ENCODE data around the gene C12orf43.
A peak's percentile ranks its signal among the peaks of the same experiment; 100 is the strongest.
"Not testable (repeated sequence)": the region's sequence is repeated elsewhere in the genome, so short reads cannot be mapped to it uniquely, and the experiment has no call there.

The C12orf43 gene, protein sequence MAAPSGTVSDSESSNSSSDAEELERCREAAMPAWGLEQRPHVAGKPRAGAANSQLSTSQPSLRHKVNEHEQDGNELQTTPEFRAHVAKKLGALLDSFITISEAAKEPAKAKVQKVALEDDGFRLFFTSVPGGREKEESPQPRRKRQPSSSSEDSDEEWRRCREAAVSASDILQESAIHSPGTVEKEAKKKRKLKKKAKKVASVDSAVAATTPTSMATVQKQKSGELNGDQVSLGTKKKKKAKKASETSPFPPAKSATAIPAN

DNA sequence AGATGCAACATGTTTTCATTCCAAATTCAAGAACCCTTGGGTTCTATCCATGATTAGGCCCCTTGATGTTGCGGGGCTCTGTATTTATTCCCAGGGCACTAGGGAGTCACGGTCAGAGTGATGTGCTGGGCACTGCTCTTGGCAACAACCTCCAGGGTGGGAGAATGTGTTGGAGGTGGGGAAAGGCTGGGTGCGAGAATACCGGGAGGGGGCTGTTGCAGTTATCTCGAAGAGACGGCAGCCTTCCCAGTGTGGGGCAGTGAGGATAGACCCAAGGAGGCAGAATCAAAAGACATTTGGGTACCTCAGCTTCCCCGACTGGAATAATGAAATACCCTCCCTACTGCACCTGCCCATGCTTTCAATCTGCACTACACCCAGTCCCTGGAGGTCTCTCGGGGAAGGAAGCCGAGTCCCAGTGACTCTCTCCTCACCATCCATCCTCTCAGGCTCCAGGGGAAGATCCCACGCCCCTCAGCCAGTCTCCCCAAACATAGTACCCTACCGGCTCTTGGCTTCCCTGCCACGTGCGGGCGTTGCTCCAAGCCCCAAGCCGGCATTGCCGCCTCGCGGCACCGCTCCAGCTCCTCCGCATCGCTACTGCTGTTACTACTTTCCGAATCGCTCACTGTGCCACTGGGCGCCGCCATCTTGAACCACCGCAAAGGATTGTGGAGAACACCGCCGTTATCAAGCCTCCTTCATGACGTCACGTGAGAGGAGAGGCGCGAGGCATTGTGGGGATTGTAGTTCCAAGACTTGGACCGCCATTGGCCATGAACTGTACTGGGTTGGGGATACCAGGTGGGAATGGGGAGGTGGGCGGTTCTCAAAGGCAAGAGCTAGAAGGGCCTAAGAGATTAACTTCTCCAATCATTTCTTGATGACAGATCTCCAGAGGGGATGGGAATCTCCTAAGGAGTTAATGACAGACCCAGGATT lies at the start of gene C12orf43:
C12orf43 (minus strand) TSS at position 663 of the 942 bp plus-strand sequence; CDS start at position 650, 13 bp downstream.
- peak; percentile 97 for FAIRE-seq
- peak; percentile 86 for DNase-seq (ENCODE audit: extremely low spot score, insufficient read length, low read depth)

DNA sequence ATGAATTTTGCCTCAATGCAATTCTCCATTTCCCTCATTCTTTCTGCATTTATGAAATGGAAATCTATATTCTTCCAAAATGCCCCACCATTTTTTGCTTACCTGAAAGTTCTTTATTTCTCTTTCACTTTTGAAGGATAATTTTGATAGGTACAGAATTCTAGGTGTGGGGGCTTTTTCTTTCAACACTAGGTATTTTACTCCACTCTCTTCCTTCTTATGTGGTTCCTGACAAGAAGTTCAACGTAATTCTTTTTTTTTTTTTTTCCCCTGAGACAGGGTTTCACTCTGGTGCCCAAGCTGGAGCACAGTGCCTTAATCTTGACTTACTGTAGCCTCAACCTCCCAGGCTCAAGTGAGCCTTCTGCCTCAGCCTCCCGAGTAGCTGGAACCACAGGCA lies 49.1 kb upstream of the C12orf43 start:
- FAIRE-seq (no peak), DNase-seq (ENCODE audit: extremely low spot score, insufficient read length, low read depth) (no peak)

DNA sequence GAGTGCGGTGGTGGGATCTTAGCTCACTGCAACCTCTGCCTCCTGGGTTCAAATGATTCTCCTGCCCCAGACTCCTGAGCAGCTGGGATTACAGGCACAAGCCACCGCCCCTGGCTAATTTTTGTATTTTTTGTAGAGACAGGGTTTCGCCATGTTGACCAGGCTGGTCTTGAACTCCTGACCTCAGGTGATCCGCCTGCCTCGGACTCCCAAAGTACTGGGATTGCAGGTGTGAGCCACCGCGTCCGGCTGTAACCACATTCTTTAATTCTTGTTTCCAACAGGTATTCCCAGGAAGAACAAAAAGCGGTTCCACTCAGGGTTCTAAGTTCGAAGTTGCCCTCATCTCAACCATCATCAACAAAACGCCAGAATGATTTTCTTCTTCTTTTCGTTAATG lies 48.3 kb upstream of the C12orf43 start:
- not testable (repeated sequence) for FAIRE-seq; DNase-seq (ENCODE audit: extremely low spot score, insufficient read length, low read depth)

DNA sequence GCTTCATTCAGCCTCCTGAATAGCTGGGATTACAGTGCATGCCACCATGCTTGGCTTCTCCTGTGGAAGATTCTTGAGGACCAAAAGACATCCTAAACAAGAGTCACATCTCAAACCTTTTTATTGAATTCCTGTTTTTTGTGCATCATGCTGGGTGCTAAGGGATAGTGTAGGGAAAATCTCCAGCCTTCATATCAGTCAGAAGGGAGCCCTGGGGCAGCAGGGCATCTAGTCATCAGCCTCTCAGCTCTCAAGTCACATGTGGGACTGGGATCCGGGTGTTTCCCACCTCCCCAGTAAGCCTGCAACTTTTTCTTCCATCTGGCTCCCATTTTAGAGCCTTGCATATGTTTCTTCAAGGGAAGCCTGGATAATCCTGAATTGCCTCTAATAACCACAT lies 47.8 kb upstream of the C12orf43 start:
- FAIRE-seq (no peak), DNase-seq (ENCODE audit: extremely low spot score, insufficient read length, low read depth) (no peak)

DNA sequence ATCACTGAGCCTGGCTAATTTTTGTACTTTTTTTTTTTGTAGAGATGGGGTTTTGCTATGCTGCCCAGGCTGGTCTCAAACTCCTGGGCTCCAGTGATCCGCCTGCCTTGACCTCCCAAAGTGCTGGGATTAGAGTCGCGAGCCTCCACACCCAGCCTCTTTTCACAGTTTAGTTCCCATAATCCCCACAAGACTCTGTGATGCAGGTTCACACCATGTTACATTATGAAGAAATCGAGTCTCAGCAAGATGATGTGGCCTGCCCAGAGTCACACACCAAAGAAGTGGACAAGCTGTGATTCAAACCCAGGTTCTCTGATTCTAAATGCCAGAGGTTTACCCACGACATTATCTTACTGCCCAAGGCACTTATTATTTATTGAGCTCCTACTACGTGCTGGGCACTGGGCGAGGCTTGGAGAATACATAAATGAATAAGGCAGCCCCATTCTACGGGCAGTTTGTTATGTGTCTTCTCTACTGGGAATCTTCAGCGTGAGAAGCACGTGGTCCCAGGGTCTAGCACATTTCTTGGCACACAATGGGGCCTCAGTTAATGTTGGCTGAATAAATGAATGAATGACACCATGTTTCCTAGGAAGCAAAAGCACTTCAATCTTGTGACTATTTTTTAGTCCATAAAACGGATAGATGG lies 46.2 kb upstream of the C12orf43 start:
- FAIRE-seq (no peak), DNase-seq (ENCODE audit: extremely low spot score, insufficient read length, low read depth) (no peak)

DNA sequence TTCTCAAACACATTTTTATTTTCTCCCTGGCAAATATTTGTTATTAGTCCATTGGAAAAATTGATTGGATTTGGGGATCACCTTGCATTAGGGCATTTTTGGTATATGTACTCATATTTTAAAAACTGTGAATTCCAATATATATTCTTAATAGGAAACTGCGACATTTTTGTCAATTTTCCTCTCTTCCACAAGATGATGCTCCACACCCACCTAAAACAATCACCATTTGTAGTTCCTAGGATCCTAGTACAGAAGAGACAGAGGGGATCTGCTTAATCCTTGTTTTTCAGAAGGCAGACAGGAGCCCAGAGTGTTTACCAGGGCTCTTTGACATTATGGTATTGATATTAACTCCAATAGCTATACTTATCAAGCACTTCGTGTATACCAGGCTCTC lies 45.5 kb upstream of the C12orf43 start:
- no peak for DNase-seq (ENCODE audit: extremely low spot score, insufficient read length, low read depth)
- no peak for FAIRE-seq

DNA sequence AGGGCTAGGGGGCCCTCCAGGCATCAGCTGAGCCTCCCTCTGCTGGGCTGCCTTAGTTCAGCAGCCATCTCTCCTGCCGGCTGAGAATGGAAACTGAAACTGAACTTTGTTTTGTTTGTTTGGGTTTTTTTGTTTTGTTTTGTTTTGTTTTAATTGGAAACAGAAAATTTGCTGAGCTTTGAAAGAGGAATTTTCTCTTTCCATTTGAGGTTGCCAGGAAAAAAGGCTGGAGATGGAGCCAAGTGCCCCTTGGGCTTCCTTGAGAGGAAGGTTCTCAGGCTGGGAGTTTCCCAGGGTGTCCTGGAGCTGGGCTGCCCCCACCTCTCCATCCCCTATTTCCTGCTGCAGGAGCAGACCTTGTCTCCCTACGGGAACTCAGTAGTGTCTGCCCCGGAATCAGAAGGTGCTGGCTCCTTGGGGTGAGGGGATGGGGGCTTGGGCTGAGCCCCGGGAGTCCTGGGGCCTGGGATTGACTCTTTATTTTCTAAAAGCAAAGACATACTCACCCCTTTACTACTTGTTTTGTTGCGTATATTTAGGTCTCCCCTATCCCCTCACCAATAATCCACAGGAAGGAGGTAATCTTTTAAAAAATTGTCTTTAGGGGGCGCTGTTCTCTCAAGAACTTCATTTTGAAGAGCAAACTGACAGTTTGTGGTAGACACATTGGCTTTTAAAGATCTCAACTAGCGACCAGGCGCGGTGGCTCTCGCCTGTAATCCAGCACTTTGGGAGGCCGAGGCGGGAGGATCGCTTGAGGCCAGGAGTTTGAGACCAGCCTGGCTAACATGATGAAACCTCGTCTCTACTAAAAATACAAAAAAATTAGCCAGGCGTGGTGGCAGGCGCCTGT lies 44.1 kb upstream of the C12orf43 start:
- FAIRE-seq (peak; percentile 95), DNase-seq (ENCODE audit: extremely low spot score, insufficient read length, low read depth) (peak; percentile 55)

DNA sequence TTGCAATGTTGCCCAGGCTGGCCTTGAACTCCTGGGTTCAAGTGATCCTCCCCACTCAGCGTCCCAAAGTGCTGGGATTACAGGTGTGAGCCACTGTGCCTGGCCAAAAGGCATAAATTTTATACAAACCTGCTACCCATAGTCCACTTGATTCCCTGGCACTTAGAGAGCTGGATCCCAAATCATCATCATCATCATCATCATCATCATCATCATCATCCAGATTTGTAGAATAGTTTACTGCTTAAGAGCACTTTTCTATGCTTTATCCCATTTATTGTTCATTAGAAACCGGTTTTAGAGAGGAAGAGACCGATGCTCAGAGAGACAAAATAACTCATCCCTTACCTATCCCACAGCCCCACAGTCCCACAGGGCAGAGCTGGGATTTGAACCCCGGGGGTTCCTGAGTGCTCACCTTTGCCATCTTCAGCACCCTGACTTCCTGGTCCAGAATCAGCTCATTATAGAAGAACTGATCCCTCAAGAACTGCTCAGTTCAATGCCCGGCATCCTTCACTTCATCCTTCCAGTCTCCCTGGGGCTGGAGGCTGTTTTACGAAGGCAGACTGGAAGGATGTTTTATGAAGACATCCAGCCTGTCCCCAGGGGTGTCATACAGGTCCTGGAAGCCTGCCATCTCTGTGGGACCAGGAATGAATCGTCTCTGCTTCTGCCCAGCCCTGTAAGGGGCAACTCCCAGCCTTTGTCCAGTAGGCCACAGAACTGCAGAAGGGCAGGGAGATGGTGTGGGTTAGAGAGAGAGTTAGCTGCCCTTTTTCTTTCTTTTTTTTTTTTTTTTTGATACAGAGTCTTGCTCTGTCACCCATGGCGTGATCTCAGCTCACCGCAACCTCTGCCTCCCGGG lies 43.0 kb upstream of the C12orf43 start:
- DNase-seq (ENCODE audit: extremely low spot score, insufficient read length, low read depth) (no peak), FAIRE-seq (no peak)

DNA sequence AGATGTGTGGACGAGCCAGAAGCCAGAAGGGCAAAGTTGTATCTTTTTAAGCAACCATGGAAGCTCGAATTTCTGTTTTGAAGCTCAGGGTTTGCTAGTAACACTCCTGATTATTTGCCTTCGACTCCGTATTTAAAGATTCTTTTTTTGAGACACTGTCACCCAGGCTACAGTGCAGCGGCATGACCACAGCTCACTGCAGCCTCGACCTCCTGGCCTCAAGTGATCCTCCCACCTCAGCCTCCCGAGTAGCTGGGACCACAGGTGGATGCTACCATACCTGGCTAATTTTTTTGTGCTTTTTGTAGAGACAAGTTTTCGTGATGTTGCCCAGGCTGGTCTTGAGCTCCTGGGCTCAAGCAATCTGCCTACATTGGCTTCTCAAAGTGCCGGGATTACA lies 41.5 kb upstream of the C12orf43 start:
- DNase-seq (ENCODE audit: extremely low spot score, insufficient read length, low read depth), result no peak

DNA sequence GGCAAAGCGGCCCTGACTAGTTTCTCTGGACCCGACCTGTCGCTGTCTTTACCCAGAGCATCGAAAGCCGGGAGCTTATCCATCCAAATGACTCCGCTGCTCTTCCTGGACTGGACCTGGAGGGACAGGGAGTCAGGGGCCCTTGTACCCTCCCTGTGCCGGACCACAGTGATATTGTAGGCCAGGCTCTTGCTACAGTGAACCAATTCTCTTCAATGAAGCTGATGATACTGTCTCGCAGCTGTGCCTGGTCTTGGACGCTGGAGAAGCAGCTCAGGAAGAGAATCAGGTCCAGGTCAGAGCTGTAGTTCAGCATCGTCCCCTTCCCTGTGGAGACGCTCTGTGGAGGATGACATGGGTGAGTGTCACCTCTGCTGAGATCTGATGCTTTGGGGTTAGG lies 37.4 kb upstream of the C12orf43 start:
- no peak for FAIRE-seq
- no peak for DNase-seq (ENCODE audit: extremely low spot score, insufficient read length, low read depth)

More for the DNA sequence above, 41.5 kb upstream of the C12orf43 start:
- FAIRE-seq, result no peak

DNA sequence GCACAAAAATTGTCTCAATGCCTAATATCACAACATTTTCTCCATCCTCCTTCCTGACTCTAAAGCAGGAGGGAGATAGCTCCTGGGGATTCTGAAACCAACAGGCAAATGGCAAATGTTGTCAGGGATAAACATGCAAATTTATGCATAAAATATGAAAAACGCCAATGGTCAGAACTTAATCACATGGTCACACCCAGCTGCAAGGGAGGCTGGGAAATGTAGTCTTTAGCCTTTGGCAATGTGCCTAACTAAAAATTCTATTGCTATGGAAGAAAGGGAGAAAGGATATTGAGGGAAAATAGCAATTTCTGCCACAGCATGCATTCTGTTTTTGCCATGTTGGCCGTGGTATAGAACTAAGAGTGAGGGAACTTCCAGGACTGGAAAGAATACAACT lies 34.4 kb upstream of the C12orf43 start:
- FAIRE-seq (no peak), DNase-seq (ENCODE audit: extremely low spot score, insufficient read length, low read depth) (no peak)

DNA sequence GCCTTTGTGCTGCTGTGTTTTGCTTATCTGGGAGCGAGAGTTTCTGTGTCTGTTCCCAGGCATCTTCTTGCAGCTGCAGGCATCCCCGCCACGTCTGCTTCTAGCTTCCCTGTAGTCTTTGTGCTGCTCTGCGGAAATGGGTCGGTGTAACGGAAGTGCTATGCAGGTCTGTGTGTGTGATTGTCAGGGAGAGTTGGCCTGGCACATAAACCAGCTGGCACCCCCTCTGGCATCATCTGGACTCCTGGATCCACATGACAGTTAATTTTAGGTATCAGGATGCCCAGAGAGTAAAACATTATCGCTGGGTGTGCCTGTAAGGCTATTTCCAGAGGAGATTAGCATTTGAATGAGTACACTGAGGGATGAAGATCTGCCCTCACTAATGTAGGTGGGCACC lies 32.2 kb upstream of the C12orf43 start:
- no peak for DNase-seq (ENCODE audit: extremely low spot score, insufficient read length, low read depth)
- FAIRE-seq, result no peak

DNA sequence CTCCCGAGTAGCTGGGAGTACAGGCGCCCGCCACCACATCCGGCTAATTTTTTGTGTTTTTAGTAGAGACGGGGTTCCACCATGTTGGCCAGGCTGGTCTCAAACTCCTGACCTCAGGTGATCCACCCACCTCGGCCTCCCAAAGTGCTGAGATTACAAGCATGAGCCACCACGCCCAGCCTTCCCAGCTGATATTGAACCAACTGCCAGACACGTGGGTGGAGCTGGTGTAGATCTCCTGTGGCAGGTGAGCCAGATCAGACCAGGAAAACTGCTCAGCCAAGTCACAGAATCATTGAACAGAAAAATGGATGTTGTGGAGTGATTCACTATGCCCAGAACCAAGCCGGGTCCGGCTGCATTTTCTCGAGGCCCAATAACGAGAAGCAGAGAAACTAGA lies 31.1 kb upstream of the C12orf43 start:
- not testable (repeated sequence) for FAIRE-seq; DNase-seq (ENCODE audit: extremely low spot score, insufficient read length, low read depth)

DNA sequence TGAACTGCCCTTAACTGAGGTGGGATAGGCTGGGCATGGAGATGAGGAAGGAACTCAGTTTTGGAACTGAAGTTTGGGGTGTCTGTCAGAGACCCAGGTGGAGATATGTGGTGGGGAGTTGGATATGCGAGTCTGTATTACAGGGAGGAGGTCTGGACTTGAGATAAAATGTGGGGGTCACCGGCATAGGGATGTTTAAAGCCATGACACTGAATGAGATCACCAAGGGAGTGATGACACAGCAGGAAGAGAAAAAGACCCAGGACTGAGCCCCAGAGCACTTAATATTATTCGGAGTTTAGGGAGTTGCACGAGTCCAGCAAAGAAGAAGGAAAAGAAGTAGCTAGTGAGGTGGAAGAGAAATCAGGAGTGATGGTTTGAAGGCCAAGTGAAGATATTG lies 26.8 kb upstream of the C12orf43 start:
- no peak for DNase-seq (ENCODE audit: extremely low spot score, insufficient read length, low read depth)
- FAIRE-seq, result no peak

DNA sequence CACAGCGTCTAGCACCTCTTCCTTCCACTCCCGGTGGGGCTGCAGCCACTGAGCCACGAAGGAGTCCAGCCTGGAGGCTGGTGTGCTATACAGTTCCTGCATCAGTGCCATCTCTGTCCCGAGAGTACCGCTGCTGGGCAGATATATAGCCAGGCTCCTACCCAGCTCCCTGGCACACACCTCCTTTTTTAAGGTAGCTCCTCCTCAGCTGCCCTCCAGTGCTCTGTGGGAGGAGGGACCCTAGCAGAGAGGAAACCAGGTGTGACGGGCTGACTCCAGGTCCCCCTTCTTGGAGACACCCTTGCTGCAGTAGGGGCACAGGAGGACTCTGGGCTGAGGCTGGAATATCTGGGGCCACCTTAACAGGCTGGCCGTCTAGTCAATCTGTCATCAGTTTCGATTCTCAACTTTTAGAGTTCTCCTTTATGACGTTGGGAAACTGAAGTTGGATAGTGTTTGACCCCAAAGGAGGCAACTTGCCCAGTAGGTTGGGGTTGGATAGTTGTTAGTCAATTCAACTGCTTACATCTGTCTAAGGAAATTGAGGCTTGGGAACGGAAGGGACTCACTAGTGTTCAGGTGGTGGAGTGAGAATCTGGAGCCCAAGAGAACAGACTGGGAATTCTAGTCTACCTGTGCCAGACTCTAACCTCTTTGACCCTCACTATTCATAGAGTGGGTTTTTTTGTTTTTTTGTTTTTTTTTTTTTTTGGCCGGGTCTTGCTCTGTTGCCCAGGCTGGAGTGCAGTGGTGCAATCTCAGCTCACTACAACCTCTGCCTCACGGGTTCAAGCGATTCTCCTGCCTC lies 22.8 kb upstream of the C12orf43 start, which contains the start of gene OASL:
OASL (minus strand) TSS at position 386 of the 808 bp plus-strand sequence; CDS start at position 111, 275 bp downstream.
- FAIRE-seq, result peak; percentile 87
- DNase-seq (ENCODE audit: extremely low spot score, insufficient read length, low read depth), result peak; percentile 39

DNA sequence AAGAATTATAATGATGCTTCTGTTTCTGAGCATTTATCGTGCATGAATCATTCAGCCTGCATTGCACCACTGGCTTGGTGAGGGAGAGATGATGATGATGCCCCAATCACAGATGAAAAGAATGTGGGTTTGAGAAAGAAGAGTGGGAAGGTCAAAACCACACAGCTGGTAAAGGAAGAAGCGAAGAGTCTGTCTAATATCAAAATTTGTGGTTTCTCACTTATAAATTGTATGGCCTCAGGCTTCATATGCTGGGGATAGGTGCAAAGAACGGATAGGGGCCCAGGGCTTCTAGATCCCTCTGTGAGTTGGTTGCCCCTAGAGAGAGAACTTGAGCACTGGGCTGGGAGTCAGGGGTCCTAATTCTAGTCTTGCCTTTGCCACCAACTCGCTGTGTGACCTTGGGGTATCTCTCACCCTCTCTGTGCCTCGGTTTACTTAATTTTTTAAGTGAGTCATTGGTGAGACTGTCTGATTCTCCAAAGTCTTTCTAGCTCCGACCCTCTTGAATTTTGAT lies 20.6 kb upstream of the C12orf43 start:
- FAIRE-seq, result no peak
- no peak for DNase-seq (ENCODE audit: extremely low spot score, insufficient read length, low read depth)

DNA sequence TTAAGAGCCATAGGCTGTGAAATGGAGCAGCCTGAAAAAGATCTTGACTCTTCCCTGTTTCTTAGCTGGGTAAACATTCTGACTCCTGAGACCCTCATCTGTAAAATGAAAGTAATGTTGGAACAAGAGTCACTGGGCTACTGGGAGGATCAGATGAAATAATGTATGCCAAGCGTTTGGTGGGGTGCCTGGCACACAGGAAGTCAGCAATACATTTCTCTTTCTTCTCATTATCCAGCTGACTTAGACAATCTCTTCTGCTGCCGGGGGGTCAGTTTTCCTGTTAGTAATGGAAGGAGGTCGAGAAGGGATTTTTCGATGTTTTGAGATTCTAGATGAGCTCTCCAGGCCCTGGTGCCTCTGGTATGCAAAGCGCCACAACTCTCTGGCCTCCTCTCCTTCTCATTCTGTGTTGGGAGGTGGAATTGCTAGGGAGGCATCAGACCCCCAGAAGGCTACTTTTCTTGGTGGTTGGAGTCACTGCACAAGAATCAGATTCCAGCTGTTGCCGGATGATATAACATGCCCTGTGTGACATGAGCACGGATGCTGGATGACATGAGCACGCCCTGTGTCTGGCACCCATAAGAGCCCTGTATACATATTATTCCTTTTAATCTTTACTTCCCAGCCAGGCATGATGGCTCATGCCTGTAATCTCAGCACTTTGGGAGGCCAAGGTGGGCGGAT lies 18.5 kb upstream of the C12orf43 start:
- FAIRE-seq, result no peak
- no peak for DNase-seq (ENCODE audit: extremely low spot score, insufficient read length, low read depth)

All from GM18507 (cell line).